SK-N-DZ (cell line): Measurements from ENCODE around the gene KAZALD1.

Experiments used
- DNase-seq: peaks from one replicate; pipeline ENCODE4 v3.0.0-alpha.2; 2015; ENCODE audit warnings: low spot score

Gene KAZALD1

GRCh38 chr10:101047961-101048892 is 13.6 kb upstream of the KAZALD1 start:
- DNase-seq: no peak

- peak; percentile 3 for DNase-seq
Observed at GRCh38 chr10:101050208-101051069, 11.3 kb upstream of the KAZALD1 start.

GRCh38 chr10:101052285-101052684 is 9.5 kb upstream of the KAZALD1 start:
- DNase-seq: no peak

GRCh38 chr10:101053516-101053915 is 8.3 kb upstream of the KAZALD1 start:
- no peak for DNase-seq

- DNase-seq: no peak
Observed at GRCh38 chr10:101054351-101054750, 7.4 kb upstream of the KAZALD1 start.

GRCh38 chr10:101054876-101055275 is 6.9 kb upstream of the KAZALD1 start:
- DNase-seq: no peak

GRCh38 chr10:101055411-101055810 is 6.4 kb upstream of the KAZALD1 start:
- DNase-seq: no peak

- DNase-seq: no peak
Observed at GRCh38 chr10:101056365-101057151, 5.2 kb upstream of the KAZALD1 start.

- DNase-seq: peak; percentile 97
Observed at GRCh38 chr10:101060036-101060950, 1.5 kb upstream of the KAZALD1 start.

- DNase-seq: peak; percentile 93
Observed at GRCh38 chr10:101060951-101061623, 702 bp upstream of the KAZALD1 start.

- DNase-seq: peak; percentile 85
Observed at GRCh38 chr10:101062232-101063049, 652 bp downstream of the KAZALD1 start.

GRCh38 chr10:101063050-101063525 is 1.3 kb downstream of the KAZALD1 start:
- DNase-seq: no peak

GRCh38 chr10:101063548-101064414 is 2.0 kb downstream of the KAZALD1 start:
- no peak for DNase-seq

GRCh38 chr10:101064415-101065030 is 2.7 kb downstream of the KAZALD1 start:
- DNase-seq: no peak

GRCh38 chr10:101065481-101066145 is 3.8 kb downstream of the KAZALD1 start:
- no peak for DNase-seq

GRCh38 chr10:101066146-101066895 is 4.5 kb downstream of the KAZALD1 start:
- peak; percentile 68 for DNase-seq
